Mammary epithelial cell (primary cell): ENCODE data around the gene SMARCA2.

Experiments used
- EZH2 ChIP-seq: IDR thresholded peaks from 2 replicates; pipeline ENCODE4 v1.6.1; 2012; ENCODE audit warnings: low read length, inconsistent platforms, borderline replicate concordance
- TF ChIP-seq, protein P1 (sequence below), 2 donors: IDR thresholded peaks in 1 of 2; conservative IDR thresholded peaks in 1 of 2; 2 replicates each; pipeline ENCODE4 v1.5.1; 2011 to 2012; ENCODE audit warnings: inconsistent platforms in 2 of 2, low read length in 2 of 2, mild to moderate bottlenecking in 2 of 2, control low read depth in 1 of 2, low read depth in 1 of 2; ENCODE audit not compliant: insufficient read depth in 1 of 2; ENCODE audit errors: extremely low read depth in 1 of 2

GRCh38 chr9:2023532-2023931 is 8.4 kb downstream of the SMARCA2 start:
- TF ChIP-seq EZH2 = no peak
- TF ChIP-seq, protein P1, sequence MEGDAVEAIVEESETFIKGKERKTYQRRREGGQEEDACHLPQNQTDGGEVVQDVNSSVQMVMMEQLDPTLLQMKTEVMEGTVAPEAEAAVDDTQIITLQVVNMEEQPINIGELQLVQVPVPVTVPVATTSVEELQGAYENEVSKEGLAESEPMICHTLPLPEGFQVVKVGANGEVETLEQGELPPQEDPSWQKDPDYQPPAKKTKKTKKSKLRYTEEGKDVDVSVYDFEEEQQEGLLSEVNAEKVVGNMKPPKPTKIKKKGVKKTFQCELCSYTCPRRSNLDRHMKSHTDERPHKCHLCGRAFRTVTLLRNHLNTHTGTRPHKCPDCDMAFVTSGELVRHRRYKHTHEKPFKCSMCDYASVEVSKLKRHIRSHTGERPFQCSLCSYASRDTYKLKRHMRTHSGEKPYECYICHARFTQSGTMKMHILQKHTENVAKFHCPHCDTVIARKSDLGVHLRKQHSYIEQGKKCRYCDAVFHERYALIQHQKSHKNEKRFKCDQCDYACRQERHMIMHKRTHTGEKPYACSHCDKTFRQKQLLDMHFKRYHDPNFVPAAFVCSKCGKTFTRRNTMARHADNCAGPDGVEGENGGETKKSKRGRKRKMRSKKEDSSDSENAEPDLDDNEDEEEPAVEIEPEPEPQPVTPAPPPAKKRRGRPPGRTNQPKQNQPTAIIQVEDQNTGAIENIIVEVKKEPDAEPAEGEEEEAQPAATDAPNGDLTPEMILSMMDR (conservative IDR thresholded peaks at IDR 0.05 in 1 of 2, IDR thresholded peaks at IDR 0.05 in 1 of 2; ENCODE audit: extremely low read depth in 1 of 2, insufficient read depth in 1 of 2, low read depth in 1 of 2, low read length in 2 of 2) = no peak
